ENCODE measurements around the gene IMMP2L.

DNA sequence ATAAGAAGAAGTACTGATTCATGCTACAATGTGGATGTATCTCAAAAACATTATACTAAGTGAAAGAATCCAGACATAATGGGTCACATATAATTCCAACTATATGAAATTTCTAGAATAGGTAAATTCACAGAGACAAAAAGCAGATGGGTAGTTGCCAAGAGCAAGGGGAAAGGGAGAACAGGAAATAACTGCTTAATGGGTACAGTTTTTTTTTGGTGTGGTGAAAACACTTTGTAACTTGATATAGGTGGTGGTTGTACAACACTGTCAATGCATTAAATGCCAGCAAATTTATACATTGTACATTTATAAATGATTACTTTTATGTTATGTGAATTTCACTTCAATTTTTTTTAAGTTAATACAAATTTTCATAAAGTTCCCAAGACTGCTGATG, 490.7 kb downstream of the IMMP2L start:
- TF ChIP-seq, protein P1, sequence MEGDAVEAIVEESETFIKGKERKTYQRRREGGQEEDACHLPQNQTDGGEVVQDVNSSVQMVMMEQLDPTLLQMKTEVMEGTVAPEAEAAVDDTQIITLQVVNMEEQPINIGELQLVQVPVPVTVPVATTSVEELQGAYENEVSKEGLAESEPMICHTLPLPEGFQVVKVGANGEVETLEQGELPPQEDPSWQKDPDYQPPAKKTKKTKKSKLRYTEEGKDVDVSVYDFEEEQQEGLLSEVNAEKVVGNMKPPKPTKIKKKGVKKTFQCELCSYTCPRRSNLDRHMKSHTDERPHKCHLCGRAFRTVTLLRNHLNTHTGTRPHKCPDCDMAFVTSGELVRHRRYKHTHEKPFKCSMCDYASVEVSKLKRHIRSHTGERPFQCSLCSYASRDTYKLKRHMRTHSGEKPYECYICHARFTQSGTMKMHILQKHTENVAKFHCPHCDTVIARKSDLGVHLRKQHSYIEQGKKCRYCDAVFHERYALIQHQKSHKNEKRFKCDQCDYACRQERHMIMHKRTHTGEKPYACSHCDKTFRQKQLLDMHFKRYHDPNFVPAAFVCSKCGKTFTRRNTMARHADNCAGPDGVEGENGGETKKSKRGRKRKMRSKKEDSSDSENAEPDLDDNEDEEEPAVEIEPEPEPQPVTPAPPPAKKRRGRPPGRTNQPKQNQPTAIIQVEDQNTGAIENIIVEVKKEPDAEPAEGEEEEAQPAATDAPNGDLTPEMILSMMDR (IDR thresholded peaks at IDR 0.05): no peak
- TF ChIP-seq POLR2A (IDR thresholded peaks at IDR 0.05): no peak

Data from body of pancreas (tissue), 4 donors.